DND-41 (cell line): ENCODE data around the gene SETSIP.

Experiments used
- EZH2 ChIP-seq: IDR thresholded peaks from 3 replicates; pipeline ENCODE4 v1.6.1; 2012; ENCODE audit warnings: borderline replicate concordance, low read depth, mild to moderate bottlenecking, moderate library complexity, low read length, inconsistent platforms; ENCODE audit not compliant: severe bottlenecking
- TF ChIP-seq, protein P1 (sequence below): IDR thresholded peaks from 2 replicates; pipeline ENCODE4 v1.5.1; 2012; ENCODE audit warnings: borderline replicate concordance, low read length, moderate library complexity, mild to moderate bottlenecking; ENCODE audit not compliant: poor library complexity, severe bottlenecking; ENCODE audit errors: extremely low read depth

DNA sequence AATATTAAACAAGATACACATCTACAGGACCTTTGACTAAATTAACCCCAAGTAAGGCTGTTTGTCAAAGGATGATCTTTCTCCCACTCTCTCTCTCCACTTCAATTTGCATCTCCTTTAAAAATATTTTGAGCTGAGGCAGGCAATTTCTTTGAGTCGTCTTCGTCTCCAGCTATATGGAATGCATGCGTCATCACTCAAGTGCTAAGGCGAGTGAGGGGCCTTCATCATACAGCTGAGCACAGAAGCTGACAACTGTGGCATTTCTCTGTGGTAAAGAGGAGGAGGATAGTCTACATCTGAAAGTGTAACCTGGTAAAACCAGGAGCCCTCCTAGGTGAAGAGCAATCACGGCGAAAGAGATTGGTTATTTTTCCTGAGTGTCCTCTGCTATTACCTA, 37.8 kb downstream of the SETSIP start:
- TF ChIP-seq, protein P1, sequence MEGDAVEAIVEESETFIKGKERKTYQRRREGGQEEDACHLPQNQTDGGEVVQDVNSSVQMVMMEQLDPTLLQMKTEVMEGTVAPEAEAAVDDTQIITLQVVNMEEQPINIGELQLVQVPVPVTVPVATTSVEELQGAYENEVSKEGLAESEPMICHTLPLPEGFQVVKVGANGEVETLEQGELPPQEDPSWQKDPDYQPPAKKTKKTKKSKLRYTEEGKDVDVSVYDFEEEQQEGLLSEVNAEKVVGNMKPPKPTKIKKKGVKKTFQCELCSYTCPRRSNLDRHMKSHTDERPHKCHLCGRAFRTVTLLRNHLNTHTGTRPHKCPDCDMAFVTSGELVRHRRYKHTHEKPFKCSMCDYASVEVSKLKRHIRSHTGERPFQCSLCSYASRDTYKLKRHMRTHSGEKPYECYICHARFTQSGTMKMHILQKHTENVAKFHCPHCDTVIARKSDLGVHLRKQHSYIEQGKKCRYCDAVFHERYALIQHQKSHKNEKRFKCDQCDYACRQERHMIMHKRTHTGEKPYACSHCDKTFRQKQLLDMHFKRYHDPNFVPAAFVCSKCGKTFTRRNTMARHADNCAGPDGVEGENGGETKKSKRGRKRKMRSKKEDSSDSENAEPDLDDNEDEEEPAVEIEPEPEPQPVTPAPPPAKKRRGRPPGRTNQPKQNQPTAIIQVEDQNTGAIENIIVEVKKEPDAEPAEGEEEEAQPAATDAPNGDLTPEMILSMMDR, result no peak
- TF ChIP-seq EZH2, result no peak
